Right ventricle myocardium superior (tissue), 1 donor: ENCODE measurements around the gene BPTF. TPM values are rescaled to one million over a fixed set of nuclear protein-coding genes. Genes with fewer than 3 reads are reported as not detected.
"Not testable (repeated sequence)": the region's sequence is repeated elsewhere in the genome, so short reads cannot be mapped to it uniquely, and the experiment has no call there.

ENCODE experiments used
- ATAC-seq: fragments of 200-7000 bp; cut with Tn5 transposase; one replicate; pipeline ENCODE4 v1.9.1; 2020; ENCODE audit warnings: mild to moderate bottlenecking; ENCODE audit not compliant: poor library complexity
- DNase-seq: peaks from one replicate; pipeline ENCODE4 v3.0.0-alpha.2; 2020
- intact Hi-C: fragments of 100-400 bp; cut with DNase I; formaldehyde crosslinking; loops from one replicate; pipeline ENCODE4 v1.11.2; 2022
- long read RNA-seq: library from polyadenylated mRNA; unstranded; transcript quantifications from one replicate; pipeline ENCODE4 v2.0.0, GENCODE V29; 2021
- total RNA-seq: library from RNA; stranded (reverse); fragmentation: NEBNext Ultra II Directional; extraction: Animal tissue kit (Norgen Biotek cat#: 25700); gene quantifications from one replicate; pipeline ENCODE4 v1.2.1, GENCODE V29; 2021
- donor health status: DM: no; HTN: yes; CAD: no; lungs with severe emphysema.

Gene BPTF, protein sequence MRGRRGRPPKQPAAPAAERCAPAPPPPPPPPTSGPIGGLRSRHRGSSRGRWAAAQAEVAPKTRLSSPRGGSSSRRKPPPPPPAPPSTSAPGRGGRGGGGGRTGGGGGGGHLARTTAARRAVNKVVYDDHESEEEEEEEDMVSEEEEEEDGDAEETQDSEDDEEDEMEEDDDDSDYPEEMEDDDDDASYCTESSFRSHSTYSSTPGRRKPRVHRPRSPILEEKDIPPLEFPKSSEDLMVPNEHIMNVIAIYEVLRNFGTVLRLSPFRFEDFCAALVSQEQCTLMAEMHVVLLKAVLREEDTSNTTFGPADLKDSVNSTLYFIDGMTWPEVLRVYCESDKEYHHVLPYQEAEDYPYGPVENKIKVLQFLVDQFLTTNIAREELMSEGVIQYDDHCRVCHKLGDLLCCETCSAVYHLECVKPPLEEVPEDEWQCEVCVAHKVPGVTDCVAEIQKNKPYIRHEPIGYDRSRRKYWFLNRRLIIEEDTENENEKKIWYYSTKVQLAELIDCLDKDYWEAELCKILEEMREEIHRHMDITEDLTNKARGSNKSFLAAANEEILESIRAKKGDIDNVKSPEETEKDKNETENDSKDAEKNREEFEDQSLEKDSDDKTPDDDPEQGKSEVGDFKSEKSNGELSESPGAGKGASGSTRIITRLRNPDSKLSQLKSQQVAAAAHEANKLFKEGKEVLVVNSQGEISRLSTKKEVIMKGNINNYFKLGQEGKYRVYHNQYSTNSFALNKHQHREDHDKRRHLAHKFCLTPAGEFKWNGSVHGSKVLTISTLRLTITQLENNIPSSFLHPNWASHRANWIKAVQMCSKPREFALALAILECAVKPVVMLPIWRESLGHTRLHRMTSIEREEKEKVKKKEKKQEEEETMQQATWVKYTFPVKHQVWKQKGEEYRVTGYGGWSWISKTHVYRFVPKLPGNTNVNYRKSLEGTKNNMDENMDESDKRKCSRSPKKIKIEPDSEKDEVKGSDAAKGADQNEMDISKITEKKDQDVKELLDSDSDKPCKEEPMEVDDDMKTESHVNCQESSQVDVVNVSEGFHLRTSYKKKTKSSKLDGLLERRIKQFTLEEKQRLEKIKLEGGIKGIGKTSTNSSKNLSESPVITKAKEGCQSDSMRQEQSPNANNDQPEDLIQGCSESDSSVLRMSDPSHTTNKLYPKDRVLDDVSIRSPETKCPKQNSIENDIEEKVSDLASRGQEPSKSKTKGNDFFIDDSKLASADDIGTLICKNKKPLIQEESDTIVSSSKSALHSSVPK (N-terminal part only)
- total RNA-seq = 68.7 TPM
- long read RNA-seq, partial matches to known transcripts = 10 of 11 reads
- long read RNA-seq, other reads (novel, unspliced or antisense) = 1 of 11 reads

DNA sequence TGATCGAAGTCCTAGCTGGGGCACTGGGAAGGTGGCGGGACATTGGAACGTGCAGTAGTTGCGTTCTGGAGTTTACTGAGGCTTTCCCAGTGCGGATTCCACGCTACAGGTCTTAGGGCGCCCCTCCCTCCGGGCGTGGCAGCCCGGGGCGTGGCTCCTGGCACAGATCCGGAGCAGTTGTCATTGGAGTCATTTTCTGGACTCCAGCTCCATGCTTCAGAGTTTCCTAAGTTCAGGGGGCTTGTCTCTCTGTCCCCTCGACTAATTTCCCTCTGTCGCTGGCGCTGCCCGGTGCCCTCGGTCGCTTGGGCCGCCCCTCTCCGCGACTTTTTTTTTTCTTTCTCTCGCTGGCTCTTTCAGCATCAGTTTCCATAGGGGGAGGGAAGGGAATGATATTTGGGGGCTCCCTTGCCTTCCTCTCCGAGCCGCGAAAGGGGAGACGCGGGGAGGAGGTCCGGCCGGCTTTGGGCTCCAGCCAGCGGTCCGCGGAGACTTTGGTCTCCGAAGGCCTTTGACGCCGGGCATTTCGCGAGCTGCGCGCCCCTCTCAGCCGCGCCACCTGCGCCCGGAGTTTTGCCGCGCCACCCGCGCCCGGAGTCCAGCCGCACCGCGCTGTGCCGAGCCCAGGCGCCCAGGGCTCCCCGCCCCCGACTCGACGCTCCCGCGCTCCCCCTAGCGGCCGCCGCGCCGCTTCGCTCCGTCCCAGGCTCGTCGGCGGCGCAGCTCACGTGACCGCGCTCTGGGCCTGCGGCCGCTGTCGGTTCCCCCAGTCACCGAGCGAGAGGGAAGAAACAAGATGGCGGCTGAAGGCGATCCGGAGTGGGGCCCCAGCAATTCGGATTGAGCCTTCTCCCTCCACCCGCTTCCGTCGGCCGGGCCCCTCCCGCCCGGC is at the start of gene BPTF:
BPTF (plus strand) TSS at position 769 of the 892 bp plus-strand sequence. CDS start 222 bp downstream, outside the sequence.
- ATAC-seq = peak; percentile 98
- intact Hi-C loops = loop anchor here (10.0 kb wide), 1 partner anchor 110 kb away; the partner anchor contains the start of gene NOL11

DNA sequence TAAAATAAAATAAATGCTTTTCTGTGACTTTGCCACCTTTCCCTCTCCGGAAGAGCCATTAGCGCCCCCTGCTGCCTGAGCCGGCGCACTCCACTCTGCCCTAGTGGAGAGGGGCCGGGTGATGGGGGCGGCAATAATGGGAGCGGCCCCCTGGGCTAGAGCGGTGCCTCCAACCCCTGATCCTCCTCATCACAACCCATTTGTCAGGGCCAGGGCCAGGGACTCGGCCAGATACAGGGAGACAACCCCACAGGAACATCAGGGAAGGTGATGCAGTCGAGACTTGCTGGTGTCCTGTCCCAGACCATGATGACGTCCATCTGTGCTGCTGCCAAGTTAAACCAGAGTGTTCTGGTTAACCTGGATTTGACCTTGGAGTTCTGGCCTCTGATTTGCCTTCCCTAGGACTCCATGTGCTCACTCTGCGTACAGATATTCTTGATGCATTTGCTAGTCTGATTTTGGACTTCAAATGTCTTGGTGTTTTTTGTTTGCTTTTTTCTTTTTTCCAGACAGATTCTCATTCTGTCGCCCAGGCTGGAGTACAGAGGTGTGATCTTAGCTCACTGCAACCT is 46.1 kb upstream of the BPTF start:
- ATAC-seq (peak; percentile 91), DNase-seq (peak; percentile 53)
- intact Hi-C loops = no loop called here

More for the DNA sequence above, at the start of gene BPTF:
- peak; percentile 95 for DNase-seq

DNA sequence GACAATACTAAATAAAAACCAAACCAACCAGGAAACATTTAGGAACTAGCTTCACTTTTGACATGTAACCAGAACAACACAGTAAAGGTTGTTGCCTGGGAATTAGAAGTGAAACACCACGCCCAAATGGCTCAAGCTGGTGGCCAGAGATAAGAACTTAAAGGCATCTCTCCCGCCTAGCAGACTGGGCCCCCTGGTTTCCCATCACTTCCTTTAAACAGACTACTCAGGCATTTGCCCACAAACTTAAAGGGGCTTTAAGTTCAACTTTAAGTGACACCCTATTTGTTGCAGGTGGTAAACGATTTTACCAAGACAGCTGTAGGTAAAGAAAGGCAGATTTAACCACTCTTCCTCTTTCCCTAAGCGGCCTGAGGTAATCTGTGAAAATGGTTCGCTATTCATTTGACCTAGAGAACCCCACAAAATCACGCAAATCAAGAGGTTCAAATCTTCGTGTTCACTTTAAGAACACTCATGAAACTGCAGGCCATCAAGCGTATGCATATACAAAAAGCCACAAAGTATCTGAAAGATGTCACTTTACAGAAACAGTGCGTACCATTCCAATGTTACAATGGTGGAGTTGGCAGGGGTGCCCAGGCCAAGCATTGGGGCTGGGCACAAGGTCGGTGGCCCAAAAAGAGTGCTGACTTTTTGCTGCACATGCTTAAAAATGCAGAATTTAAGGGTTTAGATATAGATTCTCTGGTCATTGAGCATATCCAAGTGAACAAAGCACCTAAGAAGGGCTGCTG is 40.8 kb upstream of the BPTF start:
- intact Hi-C loops = no loop called here
- DNase-seq (no peak), ATAC-seq (no peak)

DNA sequence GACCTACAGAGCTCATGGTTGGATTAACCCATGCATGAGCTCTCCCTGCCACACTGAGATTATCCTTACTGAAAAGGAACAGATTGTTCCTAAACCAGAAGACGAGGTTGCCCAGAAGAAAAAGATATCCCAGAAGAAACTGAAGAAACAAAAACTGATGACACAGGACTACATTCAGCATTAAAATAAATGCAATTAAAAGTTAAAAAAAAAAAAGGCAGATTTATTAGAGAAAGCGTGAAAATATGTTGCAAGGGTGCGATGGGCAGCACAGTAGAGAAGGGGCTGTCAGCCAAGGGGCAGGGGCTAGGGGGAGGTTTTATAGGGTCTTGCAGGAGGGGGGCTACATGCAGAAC is 40.2 kb upstream of the BPTF start:
- DNase-seq = no peak
- intact Hi-C loops = no loop called here
- no peak for ATAC-seq

DNA sequence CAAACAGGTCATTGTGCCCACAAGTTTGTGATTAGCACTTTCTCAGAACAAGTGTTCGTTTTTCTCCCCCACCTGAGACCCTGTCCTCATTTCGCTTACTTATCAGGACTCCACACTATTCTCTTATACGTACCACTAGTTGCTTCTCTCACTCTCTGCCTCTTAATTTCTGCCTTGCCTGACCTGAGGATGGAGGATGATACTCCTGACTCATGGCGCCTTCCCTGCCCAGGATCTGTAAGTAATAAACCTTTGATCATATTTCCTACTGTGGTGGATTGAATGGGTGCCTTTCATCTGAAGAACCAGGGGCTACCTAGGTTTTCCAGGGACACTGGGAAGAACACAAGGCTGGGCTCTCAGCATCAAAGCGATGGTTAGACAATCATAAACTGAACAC is 39.8 kb upstream of the BPTF start:
- DNase-seq = no peak
- intact Hi-C loops = no loop called here
- no peak for ATAC-seq

DNA sequence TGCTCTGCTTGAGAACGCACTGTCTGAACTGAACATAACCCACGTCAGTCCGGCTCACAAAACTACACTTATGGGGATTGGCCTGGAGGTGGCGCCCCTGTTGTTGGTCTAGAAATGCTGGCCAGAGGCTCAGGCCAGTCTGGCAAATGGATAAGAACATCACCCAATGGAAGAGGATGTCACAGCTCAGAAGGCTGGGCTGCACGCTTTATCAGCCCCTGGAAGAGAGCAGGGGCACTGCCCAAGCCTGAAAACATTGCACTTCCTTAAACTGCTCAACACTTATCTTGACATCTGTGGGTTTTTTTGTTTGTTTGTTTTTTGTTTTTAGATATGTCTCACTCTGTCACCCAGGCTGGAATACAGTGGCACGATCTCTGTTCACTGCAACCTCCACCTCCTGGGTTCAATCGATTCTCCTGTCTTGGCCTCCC is 24.8 kb upstream of the BPTF start:
- intact Hi-C loops = no loop called here
- ATAC-seq (peak; percentile 93), DNase-seq (peak; percentile 77)

DNA sequence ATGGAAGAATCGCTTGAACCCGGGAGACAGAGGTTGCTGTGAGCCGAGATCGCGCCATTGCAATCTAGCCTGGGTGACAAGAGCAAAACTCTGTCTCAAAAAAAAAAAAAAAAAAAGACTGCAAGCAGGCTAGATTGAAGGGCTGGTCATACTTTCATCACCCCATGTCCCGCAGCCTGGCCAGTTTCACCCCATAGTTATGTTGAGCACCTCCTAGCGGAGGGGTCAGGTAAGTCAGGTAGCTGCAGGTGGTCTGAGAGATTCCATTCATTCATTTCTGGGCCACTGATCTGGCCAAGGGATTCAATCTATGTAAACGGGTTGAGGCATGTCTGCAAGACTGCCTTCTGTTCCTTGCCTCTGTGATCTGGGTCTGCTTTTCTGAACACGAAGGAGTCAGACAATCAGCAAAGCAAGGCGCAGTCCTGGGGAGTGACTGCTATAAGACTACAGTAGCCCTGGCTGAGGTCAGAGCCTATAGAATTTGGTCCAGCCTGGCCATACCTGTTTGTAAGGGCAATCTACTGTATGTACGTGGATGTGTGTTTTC is 23.6 kb upstream of the BPTF start:
- DNase-seq = no peak
- intact Hi-C loops = no loop called here
- no peak for ATAC-seq

DNA sequence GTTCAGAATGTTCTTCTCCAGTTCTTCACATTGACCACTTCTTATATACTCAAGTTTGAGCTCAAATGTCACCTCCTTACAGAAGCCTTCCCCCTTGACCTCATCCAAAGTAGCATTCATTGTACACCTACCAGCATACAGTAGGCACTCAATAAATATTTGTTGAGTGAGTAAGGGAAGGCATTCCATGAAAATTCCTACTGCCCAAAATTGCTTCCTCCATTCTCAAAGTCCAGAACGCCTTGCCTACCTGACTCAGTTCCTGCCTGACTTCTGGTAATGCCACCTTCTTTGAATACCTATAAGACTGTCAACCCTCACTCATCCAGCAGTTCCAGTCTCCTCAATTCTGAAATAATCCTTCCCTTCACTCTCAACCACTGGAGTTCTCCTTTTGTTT is 14.8 kb upstream of the BPTF start:
- DNase-seq = no peak
- ATAC-seq = no peak
- intact Hi-C loops = no loop called here

DNA sequence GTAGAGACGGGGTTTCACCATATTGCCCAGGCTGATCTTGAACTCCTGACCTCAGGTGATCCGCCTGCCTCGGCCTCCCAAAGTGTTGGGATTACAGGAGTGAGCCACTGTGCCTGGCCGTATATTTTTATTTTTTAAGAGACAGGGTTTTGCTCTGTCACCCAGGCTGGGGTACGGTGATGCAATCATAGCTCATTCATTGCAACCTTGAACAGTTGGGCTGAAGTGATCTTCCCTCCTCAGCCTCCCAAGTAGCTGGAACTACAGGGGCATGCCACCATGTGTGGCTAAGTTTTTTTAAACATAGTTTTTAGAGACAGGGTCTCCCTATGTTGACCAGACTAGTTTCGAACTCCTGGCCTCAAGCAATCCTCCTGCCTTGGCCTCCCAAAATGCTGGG is 12.9 kb upstream of the BPTF start:
- DNase-seq, intact Hi-C loops, ATAC-seq: not testable (repeated sequence)

DNA sequence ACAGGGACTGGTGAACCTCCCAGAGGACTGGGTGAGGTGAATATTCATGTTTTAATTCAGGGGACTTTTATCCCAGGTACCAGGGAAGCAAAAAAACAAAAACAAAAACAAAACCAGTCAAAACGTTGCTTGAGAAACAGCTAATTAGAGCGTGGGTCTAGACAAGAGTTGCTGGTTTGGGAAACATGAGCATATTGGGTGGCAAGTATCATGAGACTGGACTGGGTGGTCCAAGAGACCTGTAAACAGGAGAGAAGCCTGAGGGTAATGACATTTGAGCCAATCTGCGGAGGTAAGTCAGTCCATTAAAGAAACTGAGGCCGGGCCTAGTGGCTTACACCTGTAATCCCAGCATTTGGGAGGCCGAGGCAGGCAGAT is 11.5 kb upstream of the BPTF start:
- DNase-seq = no peak
- intact Hi-C loops = no loop called here
- no peak for ATAC-seq

DNA sequence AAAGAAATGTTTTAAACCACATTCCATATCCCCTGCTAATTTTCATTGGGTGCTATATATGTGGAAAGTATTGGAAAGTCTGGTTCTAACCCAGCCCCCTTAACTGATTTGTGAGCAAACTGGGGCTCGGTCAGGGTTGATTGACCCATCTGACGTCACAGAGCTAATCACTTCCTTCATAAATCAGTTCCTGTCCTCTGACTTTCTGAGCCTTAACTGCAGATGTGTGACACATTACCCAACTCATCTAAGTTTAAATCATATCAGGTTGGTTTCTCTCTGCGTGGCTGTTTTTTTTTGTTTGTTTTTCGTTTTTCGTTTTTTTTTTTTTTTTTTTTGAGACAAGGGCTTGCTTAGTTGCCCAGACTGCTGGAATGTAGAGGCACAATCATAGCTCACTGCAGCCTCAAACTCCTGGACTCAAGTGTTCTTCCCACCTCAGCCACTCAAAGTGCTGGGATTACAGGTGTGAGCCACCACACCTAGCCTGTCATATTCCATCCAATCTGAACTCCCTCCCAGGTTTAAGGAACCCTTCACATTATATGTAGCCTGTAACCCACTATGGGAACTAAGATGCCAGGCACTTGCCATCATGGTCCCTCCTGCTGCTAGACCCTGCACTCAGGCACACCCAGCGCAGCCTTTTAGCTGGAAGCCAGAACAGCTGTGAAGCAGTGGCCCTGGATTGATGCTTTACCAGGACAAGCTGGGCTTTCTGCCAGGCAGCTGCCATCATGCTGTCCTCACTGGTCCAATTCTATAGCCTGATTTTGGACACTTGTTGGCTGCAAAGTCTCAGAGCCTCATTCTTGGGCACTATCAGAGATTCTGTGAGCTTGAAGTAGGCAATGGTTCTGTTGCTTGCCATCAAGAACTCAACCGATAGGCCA is 6.9 kb upstream of the BPTF start:
- intact Hi-C loops = no loop called here

DNA sequence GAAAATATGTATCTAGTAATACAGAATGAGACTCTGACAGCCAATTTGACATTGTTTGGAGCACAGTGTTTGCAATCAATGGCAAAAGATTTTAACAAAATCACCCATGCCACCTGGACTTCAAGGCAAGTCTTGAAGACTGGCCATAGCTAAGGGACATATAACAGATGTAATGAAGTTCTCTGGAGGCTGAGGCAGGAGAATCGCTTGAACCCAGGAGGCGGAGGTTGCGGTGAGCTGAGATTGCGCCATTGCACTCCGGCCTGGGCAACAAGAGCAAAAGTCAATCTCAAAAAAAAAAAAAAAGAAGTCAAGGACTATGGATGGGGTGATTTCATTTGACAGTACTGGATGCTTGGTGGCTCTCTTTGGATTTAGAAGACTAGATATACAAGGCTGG is 5.6 kb upstream of the BPTF start:
- DNase-seq (no peak), ATAC-seq (no peak)
- intact Hi-C loops = loop anchor here (10.0 kb wide), 1 partner anchor 105 kb away; the partner anchor contains the start of gene NOL11

More for the DNA sequence above, 6.9 kb upstream of the BPTF start:
- ATAC-seq (no peak), DNase-seq (no peak)

DNA sequence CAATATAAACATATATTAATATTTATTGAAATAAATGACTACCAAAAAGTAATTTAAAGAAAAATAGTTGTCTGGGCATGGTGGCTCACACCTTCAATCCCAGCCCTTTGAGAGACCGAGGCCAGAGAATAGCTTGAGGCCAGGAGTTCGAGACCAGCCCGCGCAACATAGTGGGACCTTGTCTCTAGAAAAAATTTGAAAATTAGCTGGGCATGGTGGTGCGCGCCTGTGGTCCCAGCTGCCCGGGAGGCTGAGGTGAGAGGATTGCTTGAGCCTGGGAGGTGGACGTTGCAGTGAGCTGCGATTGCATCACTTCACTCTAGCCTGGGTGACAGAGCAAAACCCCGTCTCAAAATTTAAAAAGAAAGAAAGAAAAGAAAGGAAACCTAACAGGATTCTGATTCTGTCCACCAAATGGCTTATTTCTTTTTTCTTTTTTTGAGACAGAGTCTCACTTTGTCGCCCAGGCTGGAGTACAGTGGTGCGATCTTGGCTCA is 3.4 kb upstream of the BPTF start:
- ATAC-seq (no peak), DNase-seq (no peak)
- intact Hi-C loops = loop anchor here (10.0 kb wide), 1 partner anchor 107 kb away; the partner anchor contains the start of gene NOL11

DNA sequence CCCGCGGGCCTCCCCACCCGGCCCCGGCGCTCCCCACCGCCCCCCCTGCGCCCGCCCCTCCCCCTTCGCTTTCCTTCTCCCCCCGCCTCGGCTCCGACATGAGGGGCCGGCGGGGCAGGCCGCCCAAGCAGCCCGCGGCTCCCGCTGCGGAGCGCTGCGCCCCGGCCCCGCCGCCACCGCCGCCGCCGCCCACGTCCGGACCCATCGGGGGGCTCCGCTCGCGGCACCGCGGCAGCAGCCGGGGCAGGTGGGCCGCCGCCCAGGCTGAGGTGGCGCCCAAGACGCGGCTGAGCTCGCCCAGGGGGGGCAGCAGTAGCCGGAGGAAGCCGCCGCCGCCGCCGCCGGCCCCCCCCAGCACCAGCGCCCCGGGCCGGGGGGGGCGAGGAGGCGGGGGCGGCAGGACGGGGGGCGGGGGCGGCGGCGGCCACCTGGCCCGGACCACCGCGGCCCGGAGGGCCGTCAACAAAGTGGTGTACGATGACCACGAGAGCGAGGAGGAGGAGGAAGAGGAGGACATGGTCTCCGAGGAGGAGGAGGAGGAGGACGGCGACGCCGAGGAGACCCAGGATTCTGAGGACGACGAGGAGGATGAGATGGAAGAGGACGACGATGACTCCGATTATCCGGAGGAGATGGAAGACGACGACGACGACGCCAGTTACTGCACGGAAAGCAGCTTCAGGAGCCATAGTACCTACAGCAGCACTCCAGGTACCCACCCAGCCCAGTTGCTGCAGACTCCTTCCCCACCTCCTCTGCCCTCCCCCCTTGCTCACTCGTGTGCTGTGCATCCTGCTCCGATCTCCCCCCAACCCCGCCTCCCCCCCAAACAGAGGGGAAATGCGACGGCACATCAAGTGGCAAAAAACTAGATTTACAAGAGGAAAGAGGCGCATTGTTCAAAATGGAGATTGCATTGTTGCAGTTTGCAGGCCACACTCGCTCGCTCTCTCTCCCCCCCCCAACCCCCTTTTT is 611 bp downstream of the BPTF start:
- DNase-seq = peak; percentile 53
- intact Hi-C loops = loop anchor here (10.0 kb wide), 1 partner anchor 111 kb away; the partner anchor contains the start of gene NOL11
- peak; percentile 32 for ATAC-seq
